ENCODE results near the gene ALDOC. TPM values are rescaled to one million over a fixed set of nuclear protein-coding genes. Genes with fewer than 3 reads are reported as not detected.

Gene ALDOC
- total and polyA plus RNA-seq, 2 of the 13 experiments (the other 11 are each of a cell fraction or from before 2014, with no cell fraction given), result 15.4 to 60.9 TPM

DNA sequence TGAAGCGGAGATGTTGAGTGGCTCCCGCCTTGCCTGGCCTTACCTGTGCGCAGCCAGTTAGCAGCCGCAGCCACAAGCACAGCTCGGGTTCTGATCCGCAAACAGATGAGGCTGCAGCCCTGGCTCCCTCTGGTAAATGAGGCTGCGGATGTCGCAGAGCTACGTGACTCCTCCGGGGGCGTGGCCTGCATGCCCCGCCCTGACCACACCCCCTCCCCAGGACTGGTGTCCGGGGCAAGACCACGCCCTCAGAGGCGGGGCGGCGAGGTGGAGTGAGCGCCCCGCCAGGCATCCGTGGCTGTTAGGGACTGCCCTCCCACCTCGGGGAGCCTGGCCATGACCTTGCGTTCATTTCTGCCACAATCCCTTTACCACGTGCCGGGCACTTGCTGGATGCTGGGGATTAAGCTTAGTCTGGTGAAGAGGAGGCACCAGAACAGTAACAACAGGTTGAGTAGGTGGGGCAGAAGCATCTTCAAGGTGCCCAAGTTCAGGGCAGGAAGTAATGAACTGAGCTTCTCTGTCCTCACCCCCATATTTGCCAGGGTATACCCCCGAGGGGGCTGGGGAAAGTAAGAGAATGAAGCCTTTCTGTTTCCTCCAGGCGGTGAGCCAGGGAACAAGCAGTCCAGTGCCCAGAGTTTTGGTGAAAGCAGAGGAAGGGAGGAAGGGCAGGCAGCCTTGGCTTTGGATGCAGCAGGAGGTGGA lies at the start of gene ALDOC (continued):
- TF ChIP-seq, protein P1, sequence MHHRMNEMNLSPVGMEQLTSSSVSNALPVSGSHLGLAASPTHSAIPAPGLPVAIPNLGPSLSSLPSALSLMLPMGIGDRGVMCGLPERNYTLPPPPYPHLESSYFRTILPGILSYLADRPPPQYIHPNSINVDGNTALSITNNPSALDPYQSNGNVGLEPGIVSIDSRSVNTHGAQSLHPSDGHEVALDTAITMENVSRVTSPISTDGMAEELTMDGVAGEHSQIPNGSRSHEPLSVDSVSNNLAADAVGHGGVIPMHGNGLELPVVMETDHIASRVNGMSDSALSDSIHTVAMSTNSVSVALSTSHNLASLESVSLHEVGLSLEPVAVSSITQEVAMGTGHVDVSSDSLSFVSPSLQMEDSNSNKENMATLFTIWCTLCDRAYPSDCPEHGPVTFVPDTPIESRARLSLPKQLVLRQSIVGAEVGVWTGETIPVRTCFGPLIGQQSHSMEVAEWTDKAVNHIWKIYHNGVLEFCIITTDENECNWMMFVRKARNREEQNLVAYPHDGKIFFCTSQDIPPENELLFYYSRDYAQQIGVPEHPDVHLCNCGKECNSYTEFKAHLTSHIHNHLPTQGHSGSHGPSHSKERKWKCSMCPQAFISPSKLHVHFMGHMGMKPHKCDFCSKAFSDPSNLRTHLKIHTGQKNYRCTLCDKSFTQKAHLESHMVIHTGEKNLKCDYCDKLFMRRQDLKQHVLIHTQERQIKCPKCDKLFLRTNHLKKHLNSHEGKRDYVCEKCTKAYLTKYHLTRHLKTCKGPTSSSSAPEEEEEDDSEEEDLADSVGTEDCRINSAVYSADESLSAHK (CRISPR knock-in tag; IDR thresholded peaks at IDR 0.05; ENCODE audit: borderline replicate concordance), result no peak
- TF ChIP-seq GABPA (IDR thresholded peaks at IDR 0.05; ENCODE audit: low read depth, low read length) (no peak), GABPA (CRISPR knock-in tag; IDR thresholded peaks at IDR 0.05; ENCODE audit: low read depth) (peak; percentile 54), EZH2 (conservative IDR thresholded peaks at IDR 0.05; ENCODE audit: low read depth, low read length) (no peak), ZC3H13 (CRISPR knock-in tag; IDR thresholded peaks at IDR 0.05) (peak; percentile 58; the same call in 1 of the 2 replicates), SMYD3 (CRISPR knock-in tag; IDR thresholded peaks at IDR 0.05) (no peak), NFRKB (IDR thresholded peaks at IDR 0.05) (no peak), SNAPC2 (CRISPR knock-in tag; IDR thresholded peaks at IDR 0.05) (no peak), ZNF18 (CRISPR knock-in tag; IDR thresholded peaks at IDR 0.05; ENCODE audit: insufficient replicate concordance) (no peak), RBFOX2 (IDR thresholded peaks at IDR 0.05; ENCODE audit: low read depth, low read length) (peak; percentile 78), MEIS1 (CRISPR knock-in tag; IDR thresholded peaks at IDR 0.05; ENCODE audit: borderline replicate concordance) (no peak), ZNF790 (CRISPR knock-in tag; IDR thresholded peaks at IDR 0.05; ENCODE audit: borderline replicate concordance) (no peak), ZNF878 (CRISPR knock-in tag; IDR thresholded peaks at IDR 0.05) (no peak), CC2D1A (CRISPR knock-in tag; IDR thresholded peaks at IDR 0.05) (no peak), ATF7 (IDR thresholded peaks at IDR 0.05) (no peak), ATF7 (CRISPR knock-in tag; IDR thresholded peaks at IDR 0.05) (no peak), XBP1 (CRISPR knock-in tag; IDR thresholded peaks at IDR 0.05) (0 out of 2 replicates have a peak, but pooled peaks have one; percentile 41), PITX1 (CRISPR knock-in tag; IDR thresholded peaks at IDR 0.05) (peak; percentile 97), TAF15 (IDR thresholded peaks at IDR 0.05; ENCODE audit: low read depth, low read length, poor library complexity, severe bottlenecking) (no peak)
- TF ChIP-seq, protein P2, sequence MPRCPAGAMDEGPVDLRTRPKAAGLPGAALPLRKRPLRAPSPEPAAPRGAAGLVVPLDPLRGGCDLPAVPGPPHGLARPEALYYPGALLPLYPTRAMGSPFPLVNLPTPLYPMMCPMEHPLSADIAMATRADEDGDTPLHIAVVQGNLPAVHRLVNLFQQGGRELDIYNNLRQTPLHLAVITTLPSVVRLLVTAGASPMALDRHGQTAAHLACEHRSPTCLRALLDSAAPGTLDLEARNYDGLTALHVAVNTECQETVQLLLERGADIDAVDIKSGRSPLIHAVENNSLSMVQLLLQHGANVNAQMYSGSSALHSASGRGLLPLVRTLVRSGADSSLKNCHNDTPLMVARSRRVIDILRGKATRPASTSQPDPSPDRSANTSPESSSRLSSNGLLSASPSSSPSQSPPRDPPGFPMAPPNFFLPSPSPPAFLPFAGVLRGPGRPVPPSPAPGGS (CRISPR knock-in tag; IDR thresholded peaks at IDR 0.05), result no peak; the same call in 1 of the 2 replicates
- TF ChIP-seq, protein P3, sequence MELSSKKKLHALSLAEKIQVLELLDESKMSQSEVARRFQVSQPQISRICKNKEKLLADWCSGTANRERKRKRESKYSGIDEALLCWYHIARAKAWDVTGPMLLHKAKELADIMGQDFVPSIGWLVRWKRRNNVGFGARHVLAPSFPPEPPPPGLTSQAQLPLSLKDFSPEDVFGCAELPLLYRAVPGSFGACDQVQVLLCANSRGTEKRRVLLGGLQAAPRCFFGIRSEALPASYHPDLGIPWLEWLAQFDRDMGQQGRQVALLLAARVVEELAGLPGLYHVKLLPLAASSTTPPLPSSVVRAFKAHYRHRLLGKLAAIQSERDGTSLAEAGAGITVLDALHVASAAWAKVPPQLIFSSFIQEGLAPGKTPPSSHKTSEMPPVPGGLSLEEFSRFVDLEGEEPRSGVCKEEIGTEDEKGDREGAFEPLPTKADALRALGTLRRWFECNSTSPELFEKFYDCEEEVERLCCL (CRISPR knock-in tag; IDR thresholded peaks at IDR 0.05; ENCODE audit: borderline replicate concordance), result 0 out of 2 replicates have a peak, but pooled peaks have one; percentile 54
- TF ChIP-seq, protein P4, sequence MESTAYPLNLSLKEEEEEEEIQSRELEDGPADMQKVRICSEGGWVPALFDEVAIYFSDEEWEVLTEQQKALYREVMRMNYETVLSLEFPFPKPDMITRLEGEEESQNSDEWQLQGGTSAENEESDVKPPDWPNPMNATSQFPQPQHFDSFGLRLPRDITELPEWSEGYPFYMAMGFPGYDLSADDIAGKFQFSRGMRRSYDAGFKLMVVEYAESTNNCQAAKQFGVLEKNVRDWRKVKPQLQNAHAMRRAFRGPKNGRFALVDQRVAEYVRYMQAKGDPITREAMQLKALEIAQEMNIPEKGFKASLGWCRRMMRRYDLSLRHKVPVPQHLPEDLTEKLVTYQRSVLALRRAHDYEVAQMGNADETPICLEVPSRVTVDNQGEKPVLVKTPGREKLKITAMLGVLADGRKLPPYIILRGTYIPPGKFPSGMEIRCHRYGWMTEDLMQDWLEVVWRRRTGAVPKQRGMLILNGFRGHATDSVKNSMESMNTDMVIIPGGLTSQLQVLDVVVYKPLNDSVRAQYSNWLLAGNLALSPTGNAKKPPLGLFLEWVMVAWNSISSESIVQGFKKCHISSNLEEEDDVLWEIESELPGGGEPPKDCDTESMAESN (CRISPR knock-in tag; conservative IDR thresholded peaks at IDR 0.05), result no peak
